Measurements from ENCODE around the gene MYO5A. TPM values are rescaled to one million over a fixed set of nuclear protein-coding genes. Genes with fewer than 3 reads are reported as not detected.

Gene MYO5A
- total RNA-seq, 1 experiment from 2014 or later = 29.2 TPM

DNA sequence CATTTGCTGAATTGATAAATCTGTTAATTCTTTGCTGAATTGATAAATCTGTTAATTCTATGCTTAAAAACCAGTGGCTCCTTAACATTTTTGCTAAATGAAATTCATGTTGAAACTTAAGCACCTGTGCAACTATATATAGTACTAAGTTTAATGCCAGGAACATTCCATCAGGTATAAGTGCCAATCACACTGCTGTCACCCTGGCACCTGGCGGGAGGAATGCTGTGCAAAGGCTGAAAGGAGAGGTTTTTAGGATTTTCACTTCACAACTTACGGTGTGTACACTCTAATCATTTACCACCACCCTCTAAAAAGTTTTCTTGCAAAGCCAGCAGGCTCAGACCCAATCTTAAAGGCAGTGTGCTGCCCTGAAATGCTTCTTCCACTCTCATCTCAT, 199.5 kb downstream of the MYO5A start (continued):
- TF ChIP-seq, protein P1, sequence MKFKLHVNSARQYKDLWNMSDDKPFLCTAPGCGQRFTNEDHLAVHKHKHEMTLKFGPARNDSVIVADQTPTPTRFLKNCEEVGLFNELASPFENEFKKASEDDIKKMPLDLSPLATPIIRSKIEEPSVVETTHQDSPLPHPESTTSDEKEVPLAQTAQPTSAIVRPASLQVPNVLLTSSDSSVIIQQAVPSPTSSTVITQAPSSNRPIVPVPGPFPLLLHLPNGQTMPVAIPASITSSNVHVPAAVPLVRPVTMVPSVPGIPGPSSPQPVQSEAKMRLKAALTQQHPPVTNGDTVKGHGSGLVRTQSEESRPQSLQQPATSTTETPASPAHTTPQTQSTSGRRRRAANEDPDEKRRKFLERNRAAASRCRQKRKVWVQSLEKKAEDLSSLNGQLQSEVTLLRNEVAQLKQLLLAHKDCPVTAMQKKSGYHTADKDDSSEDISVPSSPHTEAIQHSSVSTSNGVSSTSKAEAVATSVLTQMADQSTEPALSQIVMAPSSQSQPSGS (CRISPR knock-in tag; IDR thresholded peaks at IDR 0.05; ENCODE audit: borderline replicate concordance, low read depth) = no peak
- TF ChIP-seq, protein P2, sequence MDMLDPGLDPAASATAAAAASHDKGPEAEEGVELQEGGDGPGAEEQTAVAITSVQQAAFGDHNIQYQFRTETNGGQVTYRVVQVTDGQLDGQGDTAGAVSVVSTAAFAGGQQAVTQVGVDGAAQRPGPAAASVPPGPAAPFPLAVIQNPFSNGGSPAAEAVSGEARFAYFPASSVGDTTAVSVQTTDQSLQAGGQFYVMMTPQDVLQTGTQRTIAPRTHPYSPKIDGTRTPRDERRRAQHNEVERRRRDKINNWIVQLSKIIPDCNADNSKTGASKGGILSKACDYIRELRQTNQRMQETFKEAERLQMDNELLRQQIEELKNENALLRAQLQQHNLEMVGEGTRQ (CRISPR knock-in tag; IDR thresholded peaks at IDR 0.05) = no peak
- TF ChIP-seq OVOL2 (CRISPR knock-in tag; IDR thresholded peaks at IDR 0.05; ENCODE audit: borderline replicate concordance) = no peak
- TF ChIP-seq GTF2I (CRISPR knock-in tag; conservative IDR thresholded peaks at IDR 0.05) = no peak
- TF ChIP-seq, protein P3, sequence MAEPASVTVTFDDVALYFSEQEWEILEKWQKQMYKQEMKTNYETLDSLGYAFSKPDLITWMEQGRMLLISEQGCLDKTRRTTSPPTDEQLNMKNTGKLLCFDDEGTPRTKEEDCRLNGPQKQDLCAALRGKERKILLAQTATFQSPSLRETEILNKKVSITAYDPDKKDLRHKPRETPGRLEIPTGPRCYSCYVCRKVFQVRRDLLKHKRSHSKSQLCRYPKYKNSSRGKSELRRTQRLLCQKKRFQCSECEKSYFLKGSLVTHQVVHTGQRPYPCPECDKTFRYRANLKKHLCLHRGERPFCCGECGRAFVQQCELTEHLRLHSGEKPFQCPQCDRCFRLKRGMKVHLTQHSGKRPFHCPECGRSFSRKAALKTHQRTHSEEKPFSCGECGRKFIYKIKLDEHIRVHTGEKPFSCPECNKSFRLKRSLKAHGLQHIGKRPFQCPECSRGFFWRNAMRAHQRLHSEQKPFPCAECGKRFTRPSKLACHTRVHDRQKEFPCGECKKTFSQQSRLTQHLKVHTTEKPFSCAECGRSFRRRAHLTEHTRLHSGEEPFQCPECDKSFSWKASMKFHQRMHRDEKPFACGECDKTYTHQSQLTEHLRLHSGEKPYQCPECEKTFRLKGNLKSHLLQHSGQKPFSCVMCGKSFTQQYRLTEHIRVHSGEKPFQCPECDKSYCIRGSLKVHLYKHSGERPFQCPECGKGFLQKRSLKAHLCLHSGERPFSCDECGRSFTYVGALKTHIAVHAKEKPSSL (CRISPR knock-in tag; conservative IDR thresholded peaks at IDR 0.05) = no peak

DNA sequence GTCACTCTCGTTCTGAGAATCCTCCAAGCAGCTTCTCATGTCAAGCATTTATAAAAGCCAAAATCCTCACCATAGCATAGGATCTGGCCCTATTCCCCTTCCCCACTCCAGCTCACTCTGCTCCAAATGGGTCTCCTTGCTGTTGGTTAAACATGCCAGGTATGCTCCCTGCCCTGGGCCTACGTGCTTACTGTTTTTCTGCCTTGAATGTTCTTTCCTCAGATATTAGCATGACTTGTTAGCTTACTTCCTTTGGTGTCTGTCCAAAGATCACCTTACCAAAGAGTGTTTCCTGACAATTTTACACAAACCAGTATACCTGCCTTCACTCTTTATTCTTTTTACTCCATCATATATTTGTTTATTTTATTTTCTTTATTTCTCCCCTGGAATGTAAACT, 200.0 kb downstream of the MYO5A start:
- ChIA-PET CTCF (interaction anchor here (1.1 kb wide), 1 partner anchor 11 kb away, joined by 3 read pairs; no protein-coding TSS in a partner anchor), POLR2A (no interaction called here)
- H3K27ac Mint-ChIP-seq = no peak overlapping the region
- H3K36me3 Mint-ChIP-seq = peaks cover 12% of the 10 kb centered on the region
- no peaks in the 10 kb centered on the region for H3K27me3 Mint-ChIP-seq (ENCODE audit: low read depth)
- TF ChIP-seq RELA (CRISPR knock-in tag; IDR thresholded peaks at IDR 0.05; ENCODE audit: borderline replicate concordance) (no peak), JUN (CRISPR knock-in tag; IDR thresholded peaks at IDR 0.05) (no peak), ZNF317 (CRISPR knock-in tag; IDR thresholded peaks at IDR 0.05; ENCODE audit: borderline replicate concordance, low read depth) (no peak), JAZF1 (CRISPR knock-in tag; IDR thresholded peaks at IDR 0.05) (no peak), SP1 (CRISPR knock-in tag; conservative IDR thresholded peaks at IDR 0.05) (no peak), SMAD4 (CRISPR knock-in tag; IDR thresholded peaks at IDR 0.05) (no peak), TEAD4 (CRISPR knock-in tag; IDR thresholded peaks at IDR 0.05) (no peak), FOXP1 (CRISPR knock-in tag; IDR thresholded peaks at IDR 0.05; ENCODE audit: borderline replicate concordance) (no peak)
- TF ChIP-seq, protein P4, sequence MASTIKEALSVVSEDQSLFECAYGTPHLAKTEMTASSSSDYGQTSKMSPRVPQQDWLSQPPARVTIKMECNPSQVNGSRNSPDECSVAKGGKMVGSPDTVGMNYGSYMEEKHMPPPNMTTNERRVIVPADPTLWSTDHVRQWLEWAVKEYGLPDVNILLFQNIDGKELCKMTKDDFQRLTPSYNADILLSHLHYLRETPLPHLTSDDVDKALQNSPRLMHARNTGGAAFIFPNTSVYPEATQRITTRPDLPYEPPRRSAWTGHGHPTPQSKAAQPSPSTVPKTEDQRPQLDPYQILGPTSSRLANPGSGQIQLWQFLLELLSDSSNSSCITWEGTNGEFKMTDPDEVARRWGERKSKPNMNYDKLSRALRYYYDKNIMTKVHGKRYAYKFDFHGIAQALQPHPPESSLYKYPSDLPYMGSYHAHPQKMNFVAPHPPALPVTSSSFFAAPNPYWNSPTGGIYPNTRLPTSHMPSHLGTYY (CRISPR knock-in tag; IDR thresholded peaks at IDR 0.05) = no peak
- TF ChIP-seq, protein P5, sequence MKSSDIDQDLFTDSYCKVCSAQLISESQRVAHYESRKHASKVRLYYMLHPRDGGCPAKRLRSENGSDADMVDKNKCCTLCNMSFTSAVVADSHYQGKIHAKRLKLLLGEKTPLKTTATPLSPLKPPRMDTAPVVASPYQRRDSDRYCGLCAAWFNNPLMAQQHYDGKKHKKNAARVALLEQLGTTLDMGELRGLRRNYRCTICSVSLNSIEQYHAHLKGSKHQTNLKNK (CRISPR knock-in tag; IDR thresholded peaks at IDR 0.05) = no peak
- H3K9me3 Mint-ChIP-seq = no peaks in the 10 kb centered on the region
- H3K4me3 Mint-ChIP-seq = no peak overlapping the region
- DNase-seq (ENCODE audit: low spot score) = no peak
- H3K4me1 Mint-ChIP-seq = peaks cover 7% of the 10 kb centered on the region
- ATAC-seq = no peak

DNA sequence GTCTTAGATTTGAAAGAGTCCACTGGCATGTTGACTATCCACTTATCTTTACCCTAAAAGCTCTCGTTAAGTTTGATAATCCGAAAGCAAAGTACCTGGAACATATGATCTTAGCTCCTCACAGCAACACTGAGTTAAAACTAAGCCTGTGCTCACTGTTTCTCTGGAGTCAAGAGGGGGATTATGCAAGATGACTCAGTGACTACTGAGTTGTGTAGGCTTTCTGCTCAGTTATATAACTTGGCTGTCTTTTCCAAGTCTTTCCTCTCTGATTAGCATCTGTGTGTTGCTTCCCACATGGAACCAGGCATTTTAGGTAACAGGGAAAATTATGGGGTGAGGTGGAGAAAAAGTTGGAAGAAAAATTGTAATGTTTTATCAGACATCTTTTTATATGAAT, 201.9 kb downstream of the MYO5A start:
- Mint-ChIP-seq H3K4me1 (peaks cover 7% of the 10 kb centered on the region), H3K36me3 (peaks cover 12% of the 10 kb centered on the region), H3K27me3 (ENCODE audit: low read depth) (no peaks in the 10 kb centered on the region), H3K4me3 (no peak overlapping the region), H3K9me3 (no peaks in the 10 kb centered on the region), H3K27ac (no peak overlapping the region)
- TF ChIP-seq, protein P6, sequence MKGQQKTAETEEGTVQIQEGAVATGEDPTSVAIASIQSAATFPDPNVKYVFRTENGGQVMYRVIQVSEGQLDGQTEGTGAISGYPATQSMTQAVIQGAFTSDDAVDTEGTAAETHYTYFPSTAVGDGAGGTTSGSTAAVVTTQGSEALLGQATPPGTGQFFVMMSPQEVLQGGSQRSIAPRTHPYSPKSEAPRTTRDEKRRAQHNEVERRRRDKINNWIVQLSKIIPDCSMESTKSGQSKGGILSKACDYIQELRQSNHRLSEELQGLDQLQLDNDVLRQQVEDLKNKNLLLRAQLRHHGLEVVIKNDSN (CRISPR knock-in tag; IDR thresholded peaks at IDR 0.05) = no peak
- TF ChIP-seq TCF7 (CRISPR knock-in tag; IDR thresholded peaks at IDR 0.05; ENCODE audit: low read depth) (no peak), GABPB1 (CRISPR knock-in tag; IDR thresholded peaks at IDR 0.05) (no peak), RELA (CRISPR knock-in tag; IDR thresholded peaks at IDR 0.05; ENCODE audit: borderline replicate concordance) (no peak), SP1 (CRISPR knock-in tag; conservative IDR thresholded peaks at IDR 0.05) (no peak), ZNF423 (CRISPR knock-in tag; IDR thresholded peaks at IDR 0.05) (no peak), TEAD4 (CRISPR knock-in tag; IDR thresholded peaks at IDR 0.05) (no peak), OVOL2 (CRISPR knock-in tag; IDR thresholded peaks at IDR 0.05; ENCODE audit: borderline replicate concordance) (no peak)
- TF ChIP-seq, protein P7, sequence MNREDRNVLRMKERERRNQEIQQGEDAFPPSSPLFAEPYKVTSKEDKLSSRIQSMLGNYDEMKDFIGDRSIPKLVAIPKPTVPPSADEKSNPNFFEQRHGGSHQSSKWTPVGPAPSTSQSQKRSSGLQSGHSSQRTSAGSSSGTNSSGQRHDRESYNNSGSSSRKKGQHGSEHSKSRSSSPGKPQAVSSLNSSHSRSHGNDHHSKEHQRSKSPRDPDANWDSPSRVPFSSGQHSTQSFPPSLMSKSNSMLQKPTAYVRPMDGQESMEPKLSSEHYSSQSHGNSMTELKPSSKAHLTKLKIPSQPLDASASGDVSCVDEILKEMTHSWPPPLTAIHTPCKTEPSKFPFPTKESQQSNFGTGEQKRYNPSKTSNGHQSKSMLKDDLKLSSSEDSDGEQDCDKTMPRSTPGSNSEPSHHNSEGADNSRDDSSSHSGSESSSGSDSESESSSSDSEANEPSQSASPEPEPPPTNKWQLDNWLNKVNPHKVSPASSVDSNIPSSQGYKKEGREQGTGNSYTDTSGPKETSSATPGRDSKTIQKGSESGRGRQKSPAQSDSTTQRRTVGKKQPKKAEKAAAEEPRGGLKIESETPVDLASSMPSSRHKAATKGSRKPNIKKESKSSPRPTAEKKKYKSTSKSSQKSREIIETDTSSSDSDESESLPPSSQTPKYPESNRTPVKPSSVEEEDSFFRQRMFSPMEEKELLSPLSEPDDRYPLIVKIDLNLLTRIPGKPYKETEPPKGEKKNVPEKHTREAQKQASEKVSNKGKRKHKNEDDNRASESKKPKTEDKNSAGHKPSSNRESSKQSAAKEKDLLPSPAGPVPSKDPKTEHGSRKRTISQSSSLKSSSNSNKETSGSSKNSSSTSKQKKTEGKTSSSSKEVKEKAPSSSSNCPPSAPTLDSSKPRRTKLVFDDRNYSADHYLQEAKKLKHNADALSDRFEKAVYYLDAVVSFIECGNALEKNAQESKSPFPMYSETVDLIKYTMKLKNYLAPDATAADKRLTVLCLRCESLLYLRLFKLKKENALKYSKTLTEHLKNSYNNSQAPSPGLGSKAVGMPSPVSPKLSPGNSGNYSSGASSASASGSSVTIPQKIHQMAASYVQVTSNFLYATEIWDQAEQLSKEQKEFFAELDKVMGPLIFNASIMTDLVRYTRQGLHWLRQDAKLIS (CRISPR knock-in tag; IDR thresholded peaks at IDR 0.05; ENCODE audit: borderline replicate concordance) = no peak
- no peak for DNase-seq (ENCODE audit: low spot score)
- ATAC-seq = no peak
- ChIA-PET POLR2A (no interaction called here), CTCF (no interaction called here)
